Measurements from ENCODE around the gene ADAMTS9.

The ADAMTS9 gene

GRCh38 chr3:64496786-64497490 is 190.9 kb downstream of the ADAMTS9 start:
- TF ChIP-seq CTCF (conservative IDR thresholded peaks at IDR 0.05; ENCODE audit: control insufficient read depth, insufficient read depth, low read depth, low read length) = no peak
- no peak for DNase-seq (ENCODE audit: low read depth)
- no peak overlapping the region for H3K4me3 ChIP-seq (ENCODE audit: control insufficient read depth, low read depth, low read length)

GRCh38 chr3:64495781-64496334 is 191.9 kb downstream of the ADAMTS9 start:
- no peak for TF ChIP-seq CTCF (conservative IDR thresholded peaks at IDR 0.05; ENCODE audit: control insufficient read depth, insufficient read depth, low read depth, low read length)
- no peak for DNase-seq (ENCODE audit: low read depth)
- H3K4me3 ChIP-seq (ENCODE audit: control insufficient read depth, low read depth, low read length) = no peak overlapping the region

GRCh38 chr3:64495121-64495780 is 192.5 kb downstream of the ADAMTS9 start:
- no peak for TF ChIP-seq CTCF (conservative IDR thresholded peaks at IDR 0.05; ENCODE audit: control insufficient read depth, insufficient read depth, low read depth, low read length)
- no peak overlapping the region for H3K4me3 ChIP-seq (ENCODE audit: control insufficient read depth, low read depth, low read length)
- no peak for DNase-seq (ENCODE audit: low read depth)

GRCh38 chr3:64494526-64494925 is 193.3 kb downstream of the ADAMTS9 start:
- TF ChIP-seq CTCF (conservative IDR thresholded peaks at IDR 0.05; ENCODE audit: control insufficient read depth, insufficient read depth, low read depth, low read length) = no peak
- H3K4me3 ChIP-seq (ENCODE audit: control insufficient read depth, low read depth, low read length) = no peak overlapping the region
- no peak for DNase-seq (ENCODE audit: low read depth)

GRCh38 chr3:64493149-64493548 is 194.7 kb downstream of the ADAMTS9 start:
- DNase-seq (ENCODE audit: low read depth) = no peak
- TF ChIP-seq CTCF (conservative IDR thresholded peaks at IDR 0.05; ENCODE audit: control insufficient read depth, insufficient read depth, low read depth, low read length) = no peak
- H3K4me3 ChIP-seq (ENCODE audit: control insufficient read depth, low read depth, low read length) = no peak overlapping the region

- TF ChIP-seq CTCF (conservative IDR thresholded peaks at IDR 0.05; ENCODE audit: control insufficient read depth, insufficient read depth, low read depth, low read length) = no peak
- H3K4me3 ChIP-seq (ENCODE audit: control insufficient read depth, low read depth, low read length) = no peak overlapping the region
- no peak for DNase-seq (ENCODE audit: low read depth)
Measured at GRCh38 chr3:64491843-64492242, 196.0 kb downstream of the ADAMTS9 start.
